GM18951 (cell line): ENCODE data around the gene TBC1D1.
"Not testable (repeated sequence)": the region's sequence is repeated elsewhere in the genome, so short reads cannot be mapped to it uniquely, and the experiment has no call there.

Experiments used
- POLR2A ChIP-seq: IDR thresholded peaks from 4 replicates; pipeline ENCODE4 v1.6.1; 2011; ENCODE audit warnings: mild to moderate bottlenecking; ENCODE audit not compliant: insufficient read length, insufficient read depth; ENCODE audit errors: extremely low read depth
- in situ Hi-C: fragments of 300-500 bp; cut with MboI; formaldehyde crosslinking; loops from one replicate; pipeline ENCODE4 v1.12.0; 2022; ENCODE audit warnings: low sequenced_read_pairs, mixed read lengths, inconsistent platforms; ENCODE audit not compliant: unreplicated experiment

Gene TBC1D1

DNA sequence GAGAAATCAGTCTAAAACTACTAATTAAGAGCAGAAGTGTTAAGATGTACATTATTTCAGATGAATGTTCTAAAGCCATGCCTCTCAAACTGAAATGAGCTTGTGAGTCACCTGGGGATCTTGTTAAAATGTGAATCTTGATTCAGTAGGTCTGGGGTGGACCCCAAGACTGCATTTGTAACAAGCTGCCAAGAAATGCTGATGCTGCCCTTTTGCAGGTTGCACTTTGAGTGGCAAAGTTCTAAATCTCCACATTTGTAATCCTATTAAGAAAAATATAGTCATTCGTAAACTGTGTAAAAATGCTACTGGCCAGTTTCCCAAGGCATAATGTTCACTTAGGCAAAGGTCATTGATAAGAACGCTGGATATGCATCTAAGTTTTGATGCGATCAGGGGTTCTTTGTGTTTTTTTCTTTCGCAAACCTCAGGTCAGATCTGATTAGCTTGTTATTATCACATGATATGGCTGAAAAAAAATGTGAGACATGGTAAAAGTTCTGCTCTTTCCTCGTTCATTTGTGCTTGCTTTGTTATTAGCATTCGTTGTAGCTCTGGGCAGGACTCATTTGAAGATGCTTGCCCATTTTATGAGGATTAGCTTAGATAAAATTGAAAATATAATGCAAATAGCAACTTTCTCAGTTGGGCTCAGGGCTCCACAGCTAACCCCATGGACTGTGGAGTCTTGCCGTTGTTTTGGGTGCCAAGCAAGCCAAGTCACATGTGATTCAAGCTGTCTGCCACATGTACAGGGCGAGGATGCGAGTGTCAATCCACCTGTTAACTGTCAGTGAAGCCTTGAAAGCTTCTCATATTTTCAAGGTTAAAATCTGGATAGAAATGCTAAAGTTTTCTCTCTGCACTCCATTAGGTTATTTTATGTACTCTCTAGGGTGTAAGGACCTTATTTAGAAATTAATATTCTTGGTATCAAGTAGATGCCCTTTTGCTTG lies 12.1 kb downstream of the TBC1D1 start:
- no peak for TF ChIP-seq POLR2A
- in situ Hi-C loops = no loop called here

GRCh38 chr4:37903901-37904300 lies 13.0 kb downstream of the TBC1D1 start:
- TF ChIP-seq POLR2A = no peak
- in situ Hi-C loops = no loop called here

GRCh38 chr4:37904824-37905223 lies 13.9 kb downstream of the TBC1D1 start:
- in situ Hi-C loops = no loop called here

DNA sequence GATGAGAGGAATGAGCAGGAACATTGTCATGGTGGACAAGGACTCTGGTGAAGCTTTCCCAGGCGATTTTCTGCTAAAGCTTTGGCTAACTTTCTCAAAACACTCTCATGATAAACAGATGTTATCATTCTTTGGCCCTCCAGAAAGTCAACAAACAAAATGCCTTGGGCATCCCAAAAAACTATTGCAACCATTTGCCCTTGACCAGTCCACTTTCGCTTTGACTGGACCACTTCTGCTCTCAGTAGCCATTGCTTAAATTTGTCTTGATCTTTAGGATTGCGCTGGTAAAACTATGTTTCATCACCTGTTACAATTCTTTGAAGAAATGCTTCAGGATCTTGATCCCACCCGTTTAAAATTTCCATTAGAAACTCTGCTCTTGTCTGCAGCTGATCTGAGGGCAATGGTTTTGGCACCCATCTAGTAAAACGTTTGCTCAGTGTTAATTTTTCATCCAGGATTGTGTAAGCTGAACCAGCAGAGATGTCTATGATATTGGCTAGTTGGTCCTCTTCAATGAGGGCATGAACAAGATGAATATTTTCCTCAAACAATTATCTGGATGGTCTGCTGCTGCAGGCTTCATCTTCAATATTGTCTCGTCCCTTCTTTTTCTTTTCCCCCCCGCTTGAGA lies 14.8 kb downstream of the TBC1D1 start:
- in situ Hi-C loops = no loop called here
- TF ChIP-seq POLR2A = no peak

More at GRCh38 chr4:37904824-37905223, 13.9 kb downstream of the TBC1D1 start:
- TF ChIP-seq POLR2A = no peak

DNA sequence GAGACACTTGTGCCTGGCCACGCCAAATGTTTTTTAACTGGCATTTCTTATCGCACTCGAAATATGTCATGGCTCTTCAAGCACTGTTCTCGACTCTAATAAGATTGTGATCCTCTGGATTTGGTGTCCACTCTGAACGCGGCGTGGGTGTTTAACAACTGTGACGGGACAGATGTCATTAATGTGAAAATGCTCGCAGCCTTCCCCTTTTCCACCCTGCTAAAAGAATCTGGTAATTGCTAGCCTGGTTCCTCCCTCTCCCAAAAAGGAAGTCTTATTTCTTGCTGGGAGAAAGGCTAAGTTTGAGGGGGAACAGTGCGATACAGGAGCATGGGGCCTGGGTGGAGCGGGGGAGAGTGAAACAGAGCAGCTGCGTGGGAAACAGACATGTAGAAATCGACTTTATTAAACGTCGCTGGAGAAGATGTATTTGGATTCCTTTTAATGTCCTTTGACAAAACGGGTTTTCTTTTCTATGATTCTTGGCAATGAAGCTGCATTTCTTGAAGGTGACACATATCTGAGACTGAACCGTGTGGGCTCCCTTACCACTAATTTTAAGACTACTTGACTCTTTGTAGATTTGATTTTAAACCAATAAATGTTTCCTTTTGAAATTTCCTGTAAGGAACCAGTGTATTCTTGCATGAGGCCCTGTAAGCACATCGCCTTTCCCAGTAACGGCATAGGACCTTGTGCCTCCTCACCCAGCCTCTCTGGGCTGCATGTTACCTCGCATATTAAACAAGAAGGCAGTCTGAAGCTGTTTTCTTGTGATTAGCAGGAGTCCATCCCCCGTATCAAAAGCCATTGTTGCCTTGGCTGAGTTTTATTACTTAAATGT lies 17.8 kb downstream of the TBC1D1 start:
- TF ChIP-seq POLR2A = no peak
- in situ Hi-C loops = no loop called here

- no peak for TF ChIP-seq POLR2A
- in situ Hi-C loops = no loop called here
These were observed 18.6 kb downstream of the TBC1D1 start for GRCh38 chr4:37909332-37910090.

DNA sequence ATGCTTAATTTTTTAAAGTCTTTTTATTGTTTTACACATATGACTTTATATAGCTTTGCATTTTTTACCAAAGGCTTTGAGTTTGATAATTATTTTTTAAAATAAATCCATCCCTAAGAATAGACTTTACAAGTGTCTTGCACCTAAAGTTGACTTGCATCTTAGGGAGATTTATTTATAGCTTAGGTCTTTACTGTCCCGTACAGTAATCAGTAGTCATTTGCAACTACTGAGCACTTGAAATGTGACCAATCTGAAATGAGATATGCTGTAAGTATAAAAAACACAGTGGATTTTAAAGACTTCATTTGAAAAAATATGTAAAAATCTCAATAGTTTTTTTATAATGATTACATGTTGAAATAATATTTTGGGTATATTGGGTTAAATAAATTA lies 19.2 kb downstream of the TBC1D1 start:
- in situ Hi-C loops = no loop called here
- no peak for TF ChIP-seq POLR2A

GRCh38 chr4:37914539-37914938 lies 23.7 kb downstream of the TBC1D1 start:
- no peak for TF ChIP-seq POLR2A
- in situ Hi-C loops = no loop called here

GRCh38 chr4:37917388-37917787 lies 26.5 kb downstream of the TBC1D1 start:
- in situ Hi-C loops = no loop called here
- TF ChIP-seq POLR2A = no peak

GRCh38 chr4:37918653-37919052 lies 27.8 kb downstream of the TBC1D1 start:
- in situ Hi-C loops = no loop called here
- TF ChIP-seq POLR2A = no peak

GRCh38 chr4:37922328-37922727 lies 31.4 kb downstream of the TBC1D1 start:
- no peak for TF ChIP-seq POLR2A
- in situ Hi-C loops = no loop called here

DNA sequence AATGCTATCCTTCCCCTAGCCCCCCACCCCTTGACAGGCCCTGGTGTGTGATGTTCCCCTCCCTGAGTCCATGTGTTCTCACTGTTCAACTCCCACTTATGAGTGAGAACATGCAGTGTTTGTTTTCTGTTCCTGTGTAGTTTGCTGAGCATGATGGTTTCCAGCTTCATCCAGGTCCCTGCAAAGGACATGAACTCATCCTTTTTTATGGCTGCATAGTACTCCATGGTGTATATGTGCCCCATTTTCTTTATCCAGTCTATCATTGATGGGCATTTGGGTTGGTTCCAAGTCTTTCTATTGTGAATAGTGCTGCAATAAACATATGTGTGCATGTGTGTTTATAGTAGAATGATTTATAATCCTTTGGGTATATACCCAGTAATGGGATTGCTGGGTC lies 32.2 kb downstream of the TBC1D1 start:
- in situ Hi-C loops = not testable (repeated sequence)
